Measurements from ENCODE around the gene NDUFS4. TPM values are rescaled to one million over a fixed set of nuclear protein-coding genes. Genes with fewer than 3 reads are reported as not detected.
"Not testable (repeated sequence)": the region's sequence is repeated elsewhere in the genome, so short reads cannot be mapped to it uniquely, and the experiment has no call there.

The NDUFS4 gene
- total RNA-seq, 3 donors from 2014 or later, result 36.2 to 45.7 (median 42.9) TPM

DNA sequence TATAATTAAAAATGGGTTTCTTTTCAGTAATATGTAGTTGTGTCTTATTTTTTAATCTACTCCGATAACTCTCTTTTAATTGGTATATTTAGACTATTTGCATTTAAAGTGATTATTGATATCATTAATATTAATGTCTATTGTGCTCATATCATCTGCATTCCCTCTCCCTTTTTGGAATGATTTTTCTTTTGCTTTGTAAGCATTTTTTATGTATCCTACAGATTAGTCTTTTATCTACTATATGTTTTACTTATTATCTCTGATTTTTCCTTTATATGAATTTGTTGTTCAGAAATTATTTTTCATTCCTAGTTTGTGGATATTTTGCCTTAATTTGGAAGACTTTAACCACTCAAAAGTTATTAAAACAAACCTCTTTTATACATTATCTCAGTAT is 34.0 kb downstream of the NDUFS4 start:
- no peak for DNase-seq
- Mint-ChIP-seq H3K4me3 (no peak overlapping the region), H3K36me3 (ENCODE audit: insufficient read depth) (peaks cover 14% of the 10 kb centered on the region), H3K4me1 (ENCODE audit: low read depth) (peaks cover 56% of the 10 kb centered on the region), H3K9me3 (peaks cover 4% of the 10 kb centered on the region), H3K27me3 (ENCODE audit: low read depth) (no peaks in the 10 kb centered on the region)
- no peak for ATAC-seq

DNA sequence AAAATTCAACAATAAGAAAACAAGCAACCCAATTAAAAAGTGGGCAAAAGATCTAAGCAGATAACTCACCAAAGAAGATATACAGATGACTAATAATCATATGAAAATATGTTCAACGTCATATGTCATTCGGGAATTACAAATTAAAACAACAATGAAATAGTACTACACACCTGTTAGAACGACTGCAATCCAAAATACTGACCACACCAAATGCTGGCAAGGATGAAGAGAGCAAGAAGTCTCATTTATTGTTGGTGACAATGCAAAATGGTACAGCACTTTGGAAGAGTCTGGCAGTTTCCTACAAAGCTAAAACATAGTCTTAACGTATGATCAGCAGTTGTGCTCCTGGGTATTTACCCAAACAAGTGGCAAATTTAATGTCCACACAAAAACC is 37.5 kb downstream of the NDUFS4 start:
- peaks cover 16% of the 10 kb centered on the region for H3K36me3 Mint-ChIP-seq (ENCODE audit: insufficient read depth)
- no peak for DNase-seq
- no peaks in the 10 kb centered on the region for H3K27me3 Mint-ChIP-seq (ENCODE audit: low read depth)
- H3K4me1 Mint-ChIP-seq (ENCODE audit: low read depth), result peaks cover 31% of the 10 kb centered on the region
- no peak overlapping the region for H3K4me3 Mint-ChIP-seq
- ATAC-seq, result no peak
- H3K9me3 Mint-ChIP-seq, result peaks cover 4% of the 10 kb centered on the region

DNA sequence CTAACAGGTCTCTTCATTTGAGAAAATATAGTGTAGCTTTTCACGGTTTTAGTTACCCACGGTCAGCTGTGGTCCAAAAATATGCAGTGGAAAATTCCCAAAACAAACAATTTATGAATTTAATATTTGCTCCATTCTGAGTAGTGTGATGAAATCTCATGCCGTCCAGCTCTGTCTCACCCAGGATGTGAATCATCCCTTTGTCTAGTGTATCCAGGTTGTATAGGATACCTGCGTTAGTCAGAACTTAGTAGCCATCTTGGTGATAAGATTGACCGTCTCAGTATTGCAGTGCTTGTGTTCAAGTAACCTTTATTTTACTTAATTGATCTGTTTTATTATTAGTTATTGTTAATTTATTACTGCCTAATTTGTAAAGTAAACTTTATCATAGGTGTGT is 41.1 kb downstream of the NDUFS4 start:
- H3K27me3 Mint-ChIP-seq (ENCODE audit: low read depth), result no peaks in the 10 kb centered on the region
- ATAC-seq, result no peak

DNA sequence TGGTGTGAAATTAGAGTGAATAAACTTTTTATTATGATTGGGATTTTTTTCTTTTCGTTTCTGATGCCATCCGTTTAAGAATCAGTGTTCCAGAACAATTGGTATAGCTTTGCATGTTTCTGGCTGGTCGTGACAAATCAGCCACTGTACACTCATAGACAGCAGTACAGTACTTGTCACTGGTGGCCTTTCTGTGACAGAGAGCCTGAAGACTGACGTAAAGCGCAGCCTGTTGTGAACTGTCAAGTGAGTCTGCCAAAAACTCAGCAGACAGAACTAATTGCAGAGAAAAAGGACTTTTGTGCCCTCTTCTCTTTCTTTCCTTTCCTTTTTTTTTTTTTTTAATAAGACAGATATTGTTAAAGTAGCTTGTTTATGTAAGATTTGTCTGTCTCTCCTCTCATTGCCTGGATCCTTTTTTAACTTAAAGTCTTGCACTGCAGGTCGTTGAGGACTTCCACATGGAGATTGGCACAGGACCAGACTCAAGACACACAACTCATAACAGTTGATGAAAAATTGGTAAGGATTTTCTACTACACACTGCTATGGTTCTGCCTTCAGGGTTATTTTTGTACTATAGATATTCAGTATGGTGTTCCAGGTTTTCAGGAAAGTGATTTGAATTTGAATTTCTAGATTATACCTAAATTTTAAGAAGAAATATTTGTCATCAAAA is 42.7 kb downstream of the NDUFS4 start:
- peaks cover 2% of the 10 kb centered on the region for H3K4me1 Mint-ChIP-seq (ENCODE audit: low read depth)
- DNase-seq, result no peak
- no peak overlapping the region for H3K4me3 Mint-ChIP-seq
- no peaks in the 10 kb centered on the region for H3K9me3 Mint-ChIP-seq
- no peak for ATAC-seq
- H3K36me3 Mint-ChIP-seq (ENCODE audit: insufficient read depth), result peaks cover 29% of the 10 kb centered on the region
- no peaks in the 10 kb centered on the region for H3K27me3 Mint-ChIP-seq (ENCODE audit: low read depth)

More for the DNA sequence above, 41.1 kb downstream of the NDUFS4 start:
- Mint-ChIP-seq H3K4me1 (ENCODE audit: low read depth) (peaks cover 11% of the 10 kb centered on the region), H3K9me3 (peaks cover 4% of the 10 kb centered on the region), H3K36me3 (ENCODE audit: insufficient read depth) (peaks cover 35% of the 10 kb centered on the region), H3K4me3 (no peak overlapping the region)
- no peak for DNase-seq

DNA sequence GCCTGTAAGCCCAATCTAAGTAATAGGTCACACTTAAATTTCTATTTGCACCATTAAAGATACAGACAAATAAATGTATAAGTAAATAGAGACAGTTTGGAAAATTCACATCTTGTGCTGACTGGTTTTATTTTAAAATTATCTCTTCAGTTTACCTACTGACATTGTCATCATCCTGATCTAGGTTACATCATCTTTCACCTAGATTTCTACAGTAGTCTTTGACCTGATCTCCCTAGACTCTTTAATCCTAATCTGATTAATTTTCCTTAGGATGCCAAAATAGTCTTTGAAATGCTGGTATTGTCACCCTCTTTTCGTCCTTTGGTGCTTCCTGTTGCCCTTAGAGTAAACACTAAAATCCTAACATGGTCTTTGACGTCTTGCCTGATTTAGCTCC is 43.9 kb downstream of the NDUFS4 start:
- DNase-seq, result no peak
- Mint-ChIP-seq H3K27me3 (ENCODE audit: low read depth) (no peaks in the 10 kb centered on the region), H3K9me3 (no peaks in the 10 kb centered on the region), H3K36me3 (ENCODE audit: insufficient read depth) (peaks cover 35% of the 10 kb centered on the region), H3K4me3 (no peak overlapping the region), H3K4me1 (ENCODE audit: low read depth) (peaks cover 9% of the 10 kb centered on the region)
- ATAC-seq, result no peak

DNA sequence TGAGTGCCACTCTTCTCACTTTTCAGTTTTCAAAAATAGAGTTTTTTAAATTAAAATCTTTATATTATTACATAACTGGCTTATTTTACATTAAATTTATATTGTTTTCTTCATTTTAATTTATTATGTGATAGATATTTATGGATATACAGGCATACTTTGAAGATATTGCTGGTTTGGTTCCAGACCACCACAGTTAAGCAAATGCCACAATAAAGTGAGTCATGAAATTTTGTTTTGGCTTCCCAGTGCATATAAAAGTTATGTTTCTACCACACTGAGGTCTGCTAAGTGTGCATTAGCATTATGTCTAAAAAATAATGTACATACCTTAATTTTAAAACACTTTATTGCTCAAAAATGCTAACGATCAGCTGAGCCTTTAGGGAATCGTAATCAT is 47.4 kb downstream of the NDUFS4 start:
- no peak for DNase-seq
- Mint-ChIP-seq H3K4me3 (no peak overlapping the region), H3K4me1 (ENCODE audit: low read depth) (peaks cover 12% of the 10 kb centered on the region), H3K36me3 (ENCODE audit: insufficient read depth) (peaks cover 48% of the 10 kb centered on the region), H3K27me3 (ENCODE audit: low read depth) (no peaks in the 10 kb centered on the region), H3K9me3 (no peaks in the 10 kb centered on the region)
- ATAC-seq, result no peak

DNA sequence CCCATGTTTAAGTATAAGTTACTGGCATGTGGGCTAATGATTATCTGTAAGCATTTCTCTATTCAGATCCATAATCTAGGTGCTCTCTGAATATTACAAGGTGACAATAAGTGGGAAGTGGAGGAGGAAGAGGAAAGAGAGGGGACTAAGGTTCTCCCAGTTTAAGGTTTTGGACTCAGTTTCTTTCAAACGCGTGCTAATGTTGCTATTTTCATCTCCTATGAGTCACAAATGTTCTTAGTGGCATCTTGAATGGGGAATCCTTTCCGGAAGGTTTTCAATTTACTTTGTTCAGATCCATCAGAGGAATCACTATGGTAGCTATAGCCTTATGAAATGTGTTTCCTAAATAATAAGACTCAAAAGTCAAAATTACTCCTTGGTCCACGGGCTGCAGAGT is 48.5 kb downstream of the NDUFS4 start:
- not testable (repeated sequence) for H3K4me3 Mint-ChIP-seq; DNase-seq; ATAC-seq; H3K27me3 Mint-ChIP-seq (ENCODE audit: low read depth); H3K9me3 Mint-ChIP-seq
- Mint-ChIP-seq H3K4me1 (ENCODE audit: low read depth) (peaks cover 15% of the 10 kb centered on the region), H3K36me3 (ENCODE audit: insufficient read depth) (peaks cover 45% of the 10 kb centered on the region)

- H3K36me3 Mint-ChIP-seq (ENCODE audit: insufficient read depth), result peaks cover 32% of the 10 kb centered on the region
- no peak for DNase-seq
- no peaks in the 10 kb centered on the region for H3K9me3 Mint-ChIP-seq
- ATAC-seq, result no peak
- no peaks in the 10 kb centered on the region for H3K27me3 Mint-ChIP-seq (ENCODE audit: low read depth)
- no peak overlapping the region for H3K4me3 Mint-ChIP-seq
- peaks cover 17% of the 10 kb centered on the region for H3K4me1 Mint-ChIP-seq (ENCODE audit: low read depth)
Observed at GRCh38 chr5:53613061-53613460, 52.6 kb downstream of the NDUFS4 start.

GRCh38 chr5:53613536-53613935 is 53.1 kb downstream of the NDUFS4 start:
- Mint-ChIP-seq H3K4me3 (no peak overlapping the region), H3K27me3 (ENCODE audit: low read depth) (no peaks in the 10 kb centered on the region), H3K4me1 (ENCODE audit: low read depth) (peaks cover 17% of the 10 kb centered on the region), H3K36me3 (ENCODE audit: insufficient read depth) (peaks cover 29% of the 10 kb centered on the region), H3K9me3 (no peaks in the 10 kb centered on the region)
- ATAC-seq (no peak), DNase-seq (no peak)

DNA sequence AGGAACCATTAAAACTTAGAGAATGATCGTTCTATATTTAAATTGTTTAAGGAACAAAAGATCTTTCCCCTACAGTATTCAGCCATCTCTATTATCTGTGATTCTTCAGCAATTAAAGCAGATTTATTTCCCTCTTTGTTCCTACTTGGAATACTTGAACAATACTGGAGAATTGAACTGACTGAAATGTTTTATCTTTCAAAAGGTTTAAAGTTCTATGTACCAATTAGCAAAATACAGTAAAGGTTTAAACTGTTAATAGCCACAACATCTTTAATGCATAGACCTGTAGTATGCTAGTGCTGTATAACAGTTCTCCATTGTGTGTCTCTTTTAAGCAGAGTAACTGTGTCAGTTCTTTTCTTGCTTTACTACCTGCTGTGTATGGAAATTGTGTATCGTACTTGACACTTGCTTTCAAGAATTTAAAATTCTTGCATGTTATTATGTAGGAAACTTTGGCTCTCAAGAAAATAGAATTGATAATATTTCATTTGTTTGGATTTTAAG is 54.0 kb downstream of the NDUFS4 start:
- ATAC-seq (no peak), DNase-seq (no peak)
- peaks cover 10% of the 10 kb centered on the region for H3K4me1 Mint-ChIP-seq (ENCODE audit: low read depth)
- H3K27me3 Mint-ChIP-seq (ENCODE audit: low read depth), result no peaks in the 10 kb centered on the region
- no peak overlapping the region for H3K4me3 Mint-ChIP-seq
- peaks cover 24% of the 10 kb centered on the region for H3K36me3 Mint-ChIP-seq (ENCODE audit: insufficient read depth)
- H3K9me3 Mint-ChIP-seq, result no peaks in the 10 kb centered on the region

- Mint-ChIP-seq H3K4me1 (ENCODE audit: low read depth) (peaks cover 5% of the 10 kb centered on the region), H3K9me3 (peaks cover 6% of the 10 kb centered on the region), H3K36me3 (ENCODE audit: insufficient read depth) (peaks cover 13% of the 10 kb centered on the region), H3K4me3 (no peak overlapping the region), H3K27me3 (ENCODE audit: low read depth) (no peaks in the 10 kb centered on the region)
- ATAC-seq (no peak), DNase-seq (no peak)
Observed at GRCh38 chr5:53616939-53617549, 56.6 kb downstream of the NDUFS4 start.

DNA sequence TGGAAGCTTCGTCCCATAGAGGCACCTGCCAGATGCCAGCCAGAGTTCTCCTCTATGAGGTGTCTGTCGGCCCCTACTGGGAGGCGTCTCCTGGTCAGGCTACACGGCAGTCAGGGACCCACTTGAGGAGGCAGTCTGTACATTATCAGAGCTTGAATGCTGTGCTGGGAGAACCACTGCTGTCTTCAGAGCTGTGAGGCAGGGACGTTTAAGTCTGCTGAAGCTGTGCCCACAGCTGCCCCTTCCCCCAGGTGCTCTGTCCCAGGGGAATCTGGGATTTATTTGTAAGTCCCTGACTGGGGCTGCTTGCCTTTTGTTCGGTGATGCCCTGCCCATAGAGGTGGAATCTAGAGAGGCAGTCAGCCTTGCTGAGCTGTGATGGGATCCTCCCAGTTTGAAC is 70.8 kb downstream of the NDUFS4 start:
- Mint-ChIP-seq H3K4me3 (no peak overlapping the region), H3K4me1 (ENCODE audit: low read depth) (peaks cover 34% of the 10 kb centered on the region), H3K36me3 (ENCODE audit: insufficient read depth) (peaks cover 52% of the 10 kb centered on the region), H3K9me3 (peaks cover 6% of the 10 kb centered on the region), H3K27me3 (ENCODE audit: low read depth) (no peaks in the 10 kb centered on the region)
- DNase-seq, result no peak
- ATAC-seq, result no peak

DNA sequence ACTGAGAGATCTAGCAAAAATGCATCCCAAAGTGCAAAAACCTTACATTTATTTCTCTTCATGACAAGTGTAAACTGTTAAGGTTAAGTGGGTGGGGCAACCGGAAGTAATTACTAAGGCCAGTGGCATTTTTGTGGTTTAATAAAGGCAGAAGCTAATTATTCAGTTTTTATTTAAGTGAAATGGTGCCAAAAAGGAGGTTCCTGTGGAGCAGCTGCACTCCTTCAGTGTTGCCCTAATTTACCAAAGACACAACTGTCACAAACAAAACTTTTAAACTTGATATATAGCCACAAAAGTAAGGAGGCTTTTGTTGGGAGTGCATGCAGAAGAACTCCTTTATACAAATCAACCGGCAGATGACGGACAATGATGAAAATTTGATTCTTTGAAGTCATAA is 81.6 kb downstream of the NDUFS4 start:
- H3K4me3 Mint-ChIP-seq, result no peak overlapping the region
- H3K9me3 Mint-ChIP-seq, result no peaks in the 10 kb centered on the region
- H3K36me3 Mint-ChIP-seq (ENCODE audit: insufficient read depth), result peaks cover 26% of the 10 kb centered on the region

DNA sequence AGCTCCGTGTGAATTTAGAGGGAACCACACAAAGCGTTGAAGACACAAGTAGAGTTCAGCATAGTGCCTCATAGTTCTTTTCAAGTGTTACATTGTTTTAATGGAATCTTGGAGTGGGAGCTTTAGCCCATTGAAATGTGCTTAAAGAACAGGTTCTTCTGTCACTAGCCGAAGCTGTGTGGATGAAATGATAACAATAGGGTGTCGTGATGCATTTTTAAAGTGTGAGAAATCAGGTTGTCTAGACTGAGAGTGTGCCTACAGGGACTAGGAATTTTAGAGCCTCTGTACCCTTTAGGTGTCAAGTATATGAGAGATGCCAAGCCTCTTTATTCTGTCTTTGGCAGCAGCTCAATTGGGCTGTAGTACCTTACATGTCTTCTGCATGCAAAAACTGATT is 83.0 kb downstream of the NDUFS4 start:
- no peak for ATAC-seq
- peaks cover 36% of the 10 kb centered on the region for H3K36me3 Mint-ChIP-seq (ENCODE audit: insufficient read depth)
- H3K4me1 Mint-ChIP-seq (ENCODE audit: low read depth), result no peaks in the 10 kb centered on the region
- no peak for DNase-seq
- no peaks in the 10 kb centered on the region for H3K27me3 Mint-ChIP-seq (ENCODE audit: low read depth)
- H3K9me3 Mint-ChIP-seq, result peaks cover 5% of the 10 kb centered on the region
- no peak overlapping the region for H3K4me3 Mint-ChIP-seq

More for the DNA sequence above, 81.6 kb downstream of the NDUFS4 start:
- ATAC-seq (no peak), DNase-seq (no peak)
- H3K4me1 Mint-ChIP-seq (ENCODE audit: low read depth), result no peaks in the 10 kb centered on the region
- H3K27me3 Mint-ChIP-seq (ENCODE audit: low read depth), result no peaks in the 10 kb centered on the region

DNA sequence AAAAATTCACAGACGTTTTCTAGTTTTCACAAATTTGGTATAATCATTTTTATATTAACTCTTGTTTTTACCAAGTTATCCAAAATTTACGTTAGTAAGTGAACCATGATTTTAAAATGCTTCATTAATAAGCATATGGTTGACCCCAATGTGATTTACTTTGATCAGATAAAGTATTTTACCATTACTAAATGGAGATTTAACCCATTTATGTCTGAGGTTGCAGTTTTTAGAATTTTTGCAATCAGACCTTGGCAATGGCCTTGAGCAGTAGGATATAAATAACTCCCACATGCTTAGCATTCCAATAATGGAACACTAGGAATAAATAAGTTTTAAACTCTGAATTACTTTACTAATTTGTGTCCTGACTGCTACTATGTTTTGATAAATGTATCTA is 84.6 kb downstream of the NDUFS4 start:
- Mint-ChIP-seq H3K27me3 (ENCODE audit: low read depth) (no peaks in the 10 kb centered on the region), H3K36me3 (ENCODE audit: insufficient read depth) (peaks cover 44% of the 10 kb centered on the region), H3K4me3 (no peak overlapping the region), H3K4me1 (ENCODE audit: low read depth) (no peaks in the 10 kb centered on the region), H3K9me3 (peaks cover 16% of the 10 kb centered on the region)
- DNase-seq (no peak), ATAC-seq (no peak)
